Measurements from ENCODE around the gene GMEB1.
"Not testable (repeated sequence)": the region's sequence is repeated elsewhere in the genome, so short reads cannot be mapped to it uniquely, and the experiment has no call there.

GMEB1 gene

GRCh38 chr1:28644494-28644893, 24.1 kb upstream of the GMEB1 start:
- no peak for TF ChIP-seq CTCF (IDR thresholded peaks at IDR 0.05; ENCODE audit: control insufficient read depth, insufficient read depth, low read depth, low read length, missing control alignments)
- DNase-seq (ENCODE audit: low read depth) = no peak
- no peak overlapping the region for H3K4me3 ChIP-seq (ENCODE audit: control insufficient read depth, low read depth, low read length)

GRCh38 chr1:28645406-28645805, 23.2 kb upstream of the GMEB1 start:
- H3K4me3 ChIP-seq (ENCODE audit: control insufficient read depth, low read depth, low read length); DNase-seq (ENCODE audit: low read depth): not testable (repeated sequence)

GRCh38 chr1:28646040-28646439, 22.5 kb upstream of the GMEB1 start:
- H3K4me3 ChIP-seq (ENCODE audit: control insufficient read depth, low read depth, low read length) = no peak overlapping the region
- TF ChIP-seq CTCF (IDR thresholded peaks at IDR 0.05; ENCODE audit: control insufficient read depth, insufficient read depth, low read depth, low read length, missing control alignments) = no peak
- no peak for DNase-seq (ENCODE audit: low read depth)

- TF ChIP-seq CTCF (IDR thresholded peaks at IDR 0.05; ENCODE audit: control insufficient read depth, insufficient read depth, low read depth, low read length, missing control alignments) = no peak
- peak; percentile 80 for DNase-seq (ENCODE audit: low read depth)
- peak overlapping the region; percentile 38 for H3K4me3 ChIP-seq (ENCODE audit: control insufficient read depth, low read depth, low read length)
These were observed 20.5 kb upstream of the GMEB1 start for GRCh38 chr1:28648008-28648473.

- no peak for TF ChIP-seq CTCF (IDR thresholded peaks at IDR 0.05; ENCODE audit: control insufficient read depth, insufficient read depth, low read depth, low read length, missing control alignments)
- H3K4me3 ChIP-seq (ENCODE audit: control insufficient read depth, low read depth, low read length) = peak within 1 kb of the TSS; percentile 38
- DNase-seq (ENCODE audit: low read depth) = peak; percentile 94
These were observed 19.9 kb upstream of the GMEB1 start, which contains the start of gene RNU11 for GRCh38 chr1:28648474-28649198. TSS of gene RNU11 (plus strand) at chr1:28648600.

GRCh38 chr1:28653063-28653462, 15.5 kb upstream of the GMEB1 start:
- not testable (repeated sequence) for H3K4me3 ChIP-seq (ENCODE audit: control insufficient read depth, low read depth, low read length); DNase-seq (ENCODE audit: low read depth)

GRCh38 chr1:28653870-28654269, 14.7 kb upstream of the GMEB1 start:
- TF ChIP-seq CTCF (IDR thresholded peaks at IDR 0.05; ENCODE audit: control insufficient read depth, insufficient read depth, low read depth, low read length, missing control alignments) = peak; percentile 40
- not testable (repeated sequence) for DNase-seq (ENCODE audit: low read depth); H3K4me3 ChIP-seq (ENCODE audit: control insufficient read depth, low read depth, low read length)

- not testable (repeated sequence) for H3K4me3 ChIP-seq (ENCODE audit: control insufficient read depth, low read depth, low read length); DNase-seq (ENCODE audit: low read depth)
These were observed 12.9 kb upstream of the GMEB1 start for GRCh38 chr1:28655448-28656311.
